C4-2B (cell line): Measurements from ENCODE around the gene TENT5A.

Source experiments
- CTCF ChIP-seq: fragments of 450-650 bp; conservative IDR thresholded peaks from 2 replicates; pipeline ENCODE4 v1.5.1; 2017; ENCODE audit warnings: mild to moderate bottlenecking
- ZFX ChIP-seq: fragments of 450-650 bp; IDR thresholded peaks from 2 replicates; pipeline ENCODE4 v1.6.1; 2017

- no peak for TF ChIP-seq CTCF
- TF ChIP-seq ZFX = no peak
Measured at GRCh38 chr6:81725127-81725526, 27.4 kb downstream of the TENT5A start.
